H7 (cell line): ENCODE data around the gene WDR62. TPM values are rescaled to one million over a fixed set of nuclear protein-coding genes. Genes with fewer than 3 reads are reported as not detected.
"Not testable (repeated sequence)": the region's sequence is repeated elsewhere in the genome, so short reads cannot be mapped to it uniquely, and the experiment has no call there.

Experiments
- DNase-seq: peaks from one replicate; pipeline ENCODE4 v3.0.0; 2012
- H3K27me3 ChIP-seq: 2 replicates; pipeline ENCODE4 v1.6.0; 2011; ENCODE audit warnings: mild to moderate bottlenecking, low read length; ENCODE audit not compliant: control insufficient read depth, insufficient read depth
- H3K36me3 ChIP-seq: replicated peaks from 2 replicates; pipeline ENCODE4 v1.5.1; 2011; ENCODE audit warnings: low read length; ENCODE audit not compliant: control insufficient read depth, insufficient read depth
- H3K4me3 ChIP-seq: 2 replicates; pipeline ENCODE4 v1.5.1; 2011; ENCODE audit warnings: low read depth, mild to moderate bottlenecking, control low read depth, low read length, moderate library complexity; ENCODE audit not compliant: insufficient read depth
- total RNA-seq: library from RNA; depleted of rRNA; stranded (reverse); fragments of >200 nt; shearing (Covaris generic); gene quantifications from 2 replicates; pipeline ENCODE4 v1.2.3, GENCODE V29; 2014

Gene WDR62
- total RNA-seq, 1 experiment from 2014 or later, result 35.1 TPM

- H3K36me3 ChIP-seq, result no peaks in the 10 kb centered on the region; the same call in 1 of the 2 replicates
- H3K27me3 ChIP-seq, result no peaks in the 10 kb centered on the region
- DNase-seq, result no peak
- H3K4me3 ChIP-seq, result no peak overlapping the region
These were observed 3.1 kb upstream of the WDR62 start for GRCh38 chr19:36051637-36052036.

- no peaks in the 10 kb centered on the region for H3K27me3 ChIP-seq
- peak within 1 kb of the TSS; percentile 93 for H3K4me3 ChIP-seq
- DNase-seq, result peak; percentile 98
- peaks cover 8% of the 10 kb centered on the region for H3K36me3 ChIP-seq
These were observed 471 bp upstream of the WDR62 start, which contains the start of gene THAP8 for GRCh38 chr19:36054119-36054732. Gene THAP8 (minus strand): TSS chr19:36054285. CDS start chr19:36054217, 68 bp downstream.

- Histone ChIP-seq H3K4me3 (no peak overlapping the region), H3K27me3 (no peaks in the 10 kb centered on the region), H3K36me3 (peaks cover 29% of the 10 kb centered on the region)
- no peak for DNase-seq
These were observed 3.9 kb downstream of the WDR62 start for GRCh38 chr19:36058481-36059179.

DNA sequence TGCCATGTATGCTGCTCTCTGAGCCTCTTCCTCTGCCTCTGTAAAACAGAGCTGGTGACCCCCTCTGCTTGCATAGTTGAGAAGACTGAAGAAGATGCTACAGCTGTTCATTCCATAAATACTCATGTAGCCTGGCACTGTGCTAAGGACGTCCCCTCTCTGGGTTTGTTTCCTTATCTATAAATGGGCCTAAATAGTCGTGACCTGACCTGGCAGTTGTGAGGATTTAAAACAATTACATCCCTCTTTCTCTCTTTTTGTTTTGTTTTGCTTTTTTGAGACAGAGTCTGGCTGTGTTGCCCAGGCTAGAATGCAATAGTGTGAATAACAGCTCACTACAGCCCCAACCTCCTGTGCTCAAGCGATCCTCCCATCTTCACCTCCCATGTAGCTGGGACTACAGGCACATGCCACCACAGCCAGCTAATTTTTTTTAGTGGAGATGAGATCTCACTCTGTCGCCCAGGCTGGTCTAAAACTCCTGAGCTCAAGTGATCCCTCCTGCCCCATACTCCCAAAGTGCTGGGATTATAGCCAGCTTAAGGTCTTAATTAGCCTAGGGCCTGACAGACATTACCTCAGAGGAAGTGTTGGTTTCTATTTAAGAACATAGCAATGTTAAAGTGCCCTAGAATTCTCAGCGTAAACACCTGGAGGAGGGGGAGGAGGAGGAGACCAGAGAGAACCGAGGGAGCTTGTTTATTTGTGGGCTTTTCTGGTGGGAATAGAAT lies 4.6 kb downstream of the WDR62 start:
- DNase-seq, result no peak
- H3K27me3 ChIP-seq, result no peaks in the 10 kb centered on the region
- H3K4me3 ChIP-seq, result no peak overlapping the region
- H3K36me3 ChIP-seq, result peaks cover 32% of the 10 kb centered on the region

- Histone ChIP-seq H3K36me3 (peaks cover 37% of the 10 kb centered on the region), H3K27me3 (no peaks in the 10 kb centered on the region), H3K4me3 (no peak overlapping the region)
- DNase-seq, result peak; percentile 84
These were observed 5.7 kb downstream of the WDR62 start for GRCh38 chr19:36060430-36060829.

DNA sequence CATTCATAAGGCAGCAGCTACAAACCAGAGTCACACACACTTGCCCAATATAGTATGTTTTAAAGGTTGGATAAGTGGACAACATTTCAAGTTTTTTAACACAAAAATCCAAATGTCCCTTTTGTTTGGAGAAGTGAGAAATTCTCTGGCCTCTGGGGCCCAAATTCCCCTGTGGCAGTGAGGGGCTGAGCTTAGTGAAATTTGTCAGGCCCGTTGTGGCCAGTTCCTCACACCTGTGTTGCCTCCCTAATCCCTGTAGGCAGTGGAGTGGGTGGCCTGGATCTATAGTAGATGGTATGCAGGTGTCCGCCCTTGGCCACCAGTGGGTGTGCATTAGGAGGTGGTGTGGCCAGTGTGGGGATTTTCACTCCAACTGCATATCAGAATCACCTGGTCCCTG lies 6.7 kb downstream of the WDR62 start:
- DNase-seq, result no peak
- Histone ChIP-seq H3K27me3 (no peaks in the 10 kb centered on the region), H3K4me3 (no peak overlapping the region), H3K36me3 (peaks cover 45% of the 10 kb centered on the region)

DNA sequence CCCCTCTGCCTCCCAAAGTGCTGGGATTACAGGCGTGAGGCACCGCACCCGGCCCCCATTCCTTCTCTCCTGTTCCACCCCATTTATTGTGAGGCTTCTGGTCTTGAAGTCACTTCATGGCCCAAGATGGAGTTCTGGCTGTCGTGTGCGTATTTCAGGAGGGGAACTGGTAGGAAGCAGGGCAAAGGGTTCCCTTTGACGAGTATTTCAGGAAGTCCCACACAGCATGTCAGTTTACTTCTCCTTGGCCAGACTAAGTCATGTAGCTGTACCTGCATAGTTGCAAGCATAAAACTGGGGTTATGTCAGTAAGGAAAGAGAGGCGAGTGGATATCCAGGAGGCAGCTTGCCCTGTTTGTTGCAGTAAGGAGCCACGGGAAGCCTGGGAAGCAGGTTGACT lies 10.1 kb downstream of the WDR62 start:
- Histone ChIP-seq H3K36me3 (peaks cover 52% of the 10 kb centered on the region), H3K27me3 (no peaks in the 10 kb centered on the region), H3K4me3 (no peak overlapping the region)
- no peak for DNase-seq

- DNase-seq, result peak; percentile 18
- no peak overlapping the region for H3K4me3 ChIP-seq
- H3K36me3 ChIP-seq, result peaks cover 48% of the 10 kb centered on the region
- H3K27me3 ChIP-seq, result no peaks in the 10 kb centered on the region
These were observed 13.0 kb downstream of the WDR62 start for GRCh38 chr19:36067681-36068080.

- not testable (repeated sequence) for H3K4me3 ChIP-seq, H3K27me3 ChIP-seq, DNase-seq
- H3K36me3 ChIP-seq, result peaks cover 52% of the 10 kb centered on the region
These were observed 14.3 kb downstream of the WDR62 start for GRCh38 chr19:36068810-36069499.

DNA sequence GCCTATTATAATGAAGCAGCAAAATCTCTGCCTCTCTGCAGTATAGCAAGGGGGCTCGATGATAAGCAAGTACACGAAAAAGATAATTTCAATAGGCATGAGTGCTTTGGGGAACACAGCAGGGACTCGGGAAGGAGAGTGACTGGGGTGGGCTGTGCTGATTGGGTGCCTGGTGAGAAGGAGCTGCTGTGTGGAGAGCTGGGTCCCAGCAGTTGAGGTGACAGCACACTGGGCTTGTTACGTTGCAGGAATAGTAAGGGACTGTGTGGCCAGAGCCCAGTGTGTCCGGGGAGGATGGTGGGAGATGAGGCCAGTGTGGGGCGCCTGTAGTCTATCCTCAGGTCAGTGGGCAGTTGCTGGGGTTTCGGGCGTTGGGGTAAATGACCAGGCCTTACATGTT lies 17.4 kb downstream of the WDR62 start:
- no peak for DNase-seq
- Histone ChIP-seq H3K36me3 (peaks cover 32% of the 10 kb centered on the region), H3K27me3 (no peaks in the 10 kb centered on the region), H3K4me3 (no peak overlapping the region)

DNA sequence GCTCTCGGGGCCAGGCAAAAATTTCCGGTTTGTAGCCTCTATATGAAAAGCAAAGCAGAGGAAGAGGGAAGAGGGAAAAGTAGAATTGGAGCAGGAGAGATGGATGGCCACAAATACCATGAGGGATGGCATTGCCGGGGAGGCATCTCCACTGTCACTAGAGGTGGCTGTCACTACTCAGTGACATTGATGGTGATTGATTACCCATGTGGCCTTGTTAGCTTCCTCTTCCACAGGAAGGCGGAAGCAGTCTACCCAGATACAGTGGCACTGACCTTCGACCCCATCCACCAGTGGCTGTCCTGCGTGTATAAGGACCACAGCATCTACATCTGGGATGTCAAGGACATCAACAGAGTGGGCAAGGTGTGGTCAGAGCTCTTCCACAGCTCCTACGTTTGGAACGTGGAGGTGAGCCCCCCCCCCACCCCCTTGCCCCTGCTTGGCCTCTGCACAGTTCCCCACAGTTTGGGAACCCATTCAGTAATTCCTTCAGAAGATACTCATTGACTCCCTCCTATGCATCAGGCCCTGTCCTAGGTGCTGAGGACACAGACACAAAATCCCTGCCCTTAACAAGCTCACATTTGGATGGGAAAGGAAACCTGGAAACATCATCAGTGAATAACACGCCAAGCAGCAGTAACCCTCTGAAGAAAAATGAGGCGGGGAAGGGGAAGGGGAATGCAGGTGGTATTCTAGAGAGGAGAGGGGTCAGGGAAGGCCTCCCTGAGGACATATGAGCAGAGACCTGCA lies 18.6 kb downstream of the WDR62 start:
- DNase-seq, result no peak
- peaks cover 21% of the 10 kb centered on the region for H3K36me3 ChIP-seq
- H3K4me3 ChIP-seq, result no peak overlapping the region
- H3K27me3 ChIP-seq, result no peaks in the 10 kb centered on the region

- Histone ChIP-seq H3K36me3 (peaks cover 28% of the 10 kb centered on the region), H3K4me3 (no peak overlapping the region)
These were observed 24.8 kb downstream of the WDR62 start for GRCh38 chr19:36079389-36079945.

GRCh38 chr19:36081385-36081784 lies 26.7 kb downstream of the WDR62 start:
- no peak for DNase-seq
- Histone ChIP-seq H3K4me3 (no peak overlapping the region), H3K36me3 (peaks cover 34% of the 10 kb centered on the region), H3K27me3 (no peaks in the 10 kb centered on the region)

More at GRCh38 chr19:36079389-36079945, 24.8 kb downstream of the WDR62 start:
- no peaks in the 10 kb centered on the region for H3K27me3 ChIP-seq
- DNase-seq, result no peak

- no peak overlapping the region for H3K4me3 ChIP-seq
- no peaks in the 10 kb centered on the region for H3K27me3 ChIP-seq
- H3K36me3 ChIP-seq, result peaks cover 36% of the 10 kb centered on the region
- DNase-seq, result no peak
These were observed 27.2 kb downstream of the WDR62 start for GRCh38 chr19:36081894-36082293.
